NT2/D1 (cell line): ENCODE measurements around the gene PXMP2.

Experiments used
- SUZ12 ChIP-seq: IDR thresholded peaks from 2 replicates; pipeline ENCODE4 v1.6.1; 2011; ENCODE audit not compliant: insufficient read length, insufficient read depth; ENCODE audit errors: extremely low read depth
- YY1 ChIP-seq: IDR thresholded peaks from 2 replicates; pipeline ENCODE4 v1.6.1; 2011; ENCODE audit not compliant: insufficient read length, insufficient read depth
- ZNF274 ChIP-seq: IDR thresholded peaks from 2 replicates; pipeline ENCODE4 v1.6.1; 2011; ENCODE audit warnings: mild to moderate bottlenecking, low read depth, low read length

DNA sequence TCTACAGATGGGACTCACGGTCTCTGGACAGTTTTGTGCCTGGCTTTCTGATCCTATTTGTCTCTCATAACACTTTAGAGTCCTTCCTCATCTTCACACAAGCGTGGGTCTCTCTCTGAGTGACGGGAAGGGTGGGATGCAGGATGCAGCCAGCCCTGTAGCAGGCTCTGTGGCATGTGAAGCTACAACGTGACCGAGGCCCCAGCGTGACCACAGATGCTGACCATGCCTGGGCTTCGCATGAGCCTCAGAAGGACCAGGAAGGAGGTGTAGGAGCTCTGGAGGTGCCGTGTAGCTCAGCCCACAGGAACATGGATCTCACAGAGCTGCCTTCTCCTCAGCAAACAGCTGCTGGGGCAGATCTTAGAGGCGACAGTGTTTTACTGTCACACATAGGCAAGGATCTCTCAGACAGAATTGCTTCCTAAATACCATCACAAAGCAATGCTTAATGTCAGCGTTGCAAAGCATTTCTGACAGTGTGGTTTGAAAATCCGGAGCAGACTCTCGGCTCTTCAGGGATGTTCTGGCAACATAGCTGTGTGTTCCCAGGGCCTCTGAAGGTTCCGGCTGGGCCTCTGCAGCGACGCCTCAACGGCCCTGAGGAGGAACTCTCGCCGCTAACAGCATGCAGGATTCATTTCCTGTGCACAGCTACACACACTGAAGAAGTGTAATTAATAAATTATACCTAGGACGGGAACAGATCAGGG is 52.4 kb downstream of the PXMP2 start:
- TF ChIP-seq SUZ12 (no peak), YY1 (no peak), ZNF274 (no peak)
